ENCODE results near the gene SPPL3.

The SPPL3 gene

GRCh38 chr12:120720987-120721801, 183.0 kb downstream of the SPPL3 start:
- no peak for DNase-seq (ENCODE audit: low read depth)

DNA sequence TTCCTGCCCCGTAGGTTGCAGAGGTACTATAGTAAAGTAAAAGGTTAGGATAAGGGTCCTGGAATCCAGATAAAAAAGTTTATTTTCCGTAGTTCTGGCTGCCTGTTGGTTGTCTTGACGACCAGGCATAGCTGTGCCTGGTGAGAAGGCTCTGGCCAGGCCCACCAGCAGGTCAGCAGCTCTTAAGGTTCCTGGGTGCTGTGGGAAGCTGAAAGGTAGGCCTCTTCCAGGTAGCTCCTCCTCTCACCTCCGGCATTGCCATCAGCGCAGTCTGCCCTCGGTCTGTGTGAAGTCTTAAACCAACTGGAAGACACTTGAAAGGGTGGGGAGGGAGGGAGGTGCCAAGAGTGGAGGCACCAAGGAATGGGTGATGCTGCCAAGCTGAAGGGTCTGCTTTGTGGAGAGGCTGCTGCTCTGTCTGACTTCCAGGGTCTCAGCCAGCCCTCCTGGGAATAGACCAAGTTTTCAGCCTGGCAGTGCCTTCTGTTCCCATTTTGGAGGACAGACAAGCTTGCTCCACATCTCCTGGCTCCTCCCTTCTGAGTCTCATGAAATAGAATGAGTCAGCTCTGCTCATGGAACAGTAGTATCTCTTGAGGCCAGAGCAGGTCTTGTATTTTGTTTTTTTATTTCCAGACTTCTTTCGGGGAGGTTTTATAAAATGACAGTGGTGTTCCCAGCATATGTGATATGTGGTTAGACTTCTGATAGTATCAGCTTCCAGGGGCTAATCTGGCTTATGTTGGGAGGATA, 183.7 kb downstream of the SPPL3 start:
- no peak for DNase-seq (ENCODE audit: low read depth)

GRCh38 chr12:120719496-120720233, 184.5 kb downstream of the SPPL3 start:
- DNase-seq (ENCODE audit: low read depth), result no peak

DNA sequence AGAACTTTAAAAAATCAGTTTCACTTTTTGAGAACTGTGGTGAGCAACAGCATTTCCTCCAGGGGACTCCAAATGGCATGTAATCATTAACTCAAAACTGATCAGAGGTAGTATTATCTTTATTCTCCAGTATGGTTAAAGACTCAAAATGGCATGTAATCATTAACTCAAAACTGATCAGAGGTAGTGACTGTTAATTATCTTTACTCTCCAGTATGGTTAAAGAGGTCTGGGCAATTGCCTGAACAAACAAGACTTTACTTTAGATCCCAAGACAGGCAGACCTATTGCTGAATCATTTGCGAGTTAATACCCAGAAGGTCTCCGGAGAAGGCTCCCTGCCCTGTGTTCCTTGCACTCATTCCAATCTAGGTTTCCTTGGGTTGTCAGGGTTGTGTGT, 185.1 kb downstream of the SPPL3 start:
- DNase-seq (ENCODE audit: low read depth), result no peak

GRCh38 chr12:120718055-120718454, 186.1 kb downstream of the SPPL3 start:
- no peak for DNase-seq (ENCODE audit: low read depth)

- DNase-seq (ENCODE audit: low read depth), result no peak
Observed at GRCh38 chr12:120713861-120714482, 190.2 kb downstream of the SPPL3 start.

GRCh38 chr12:120712610-120713009, 191.5 kb downstream of the SPPL3 start:
- no peak for DNase-seq (ENCODE audit: low read depth)

Data from GM04503 (cell line).